GM19193 (cell line): ENCODE data around the gene HELZ.

Experiments used
- POLR2A ChIP-seq: IDR thresholded peaks from 4 replicates; pipeline ENCODE4 v1.6.1; 2011; ENCODE audit not compliant: insufficient read depth, insufficient read length; ENCODE audit errors: extremely low read depth

The HELZ gene

GRCh38 chr17:67035131-67036083 lies 209.6 kb downstream of the HELZ start:
- TF ChIP-seq POLR2A = no peak

DNA sequence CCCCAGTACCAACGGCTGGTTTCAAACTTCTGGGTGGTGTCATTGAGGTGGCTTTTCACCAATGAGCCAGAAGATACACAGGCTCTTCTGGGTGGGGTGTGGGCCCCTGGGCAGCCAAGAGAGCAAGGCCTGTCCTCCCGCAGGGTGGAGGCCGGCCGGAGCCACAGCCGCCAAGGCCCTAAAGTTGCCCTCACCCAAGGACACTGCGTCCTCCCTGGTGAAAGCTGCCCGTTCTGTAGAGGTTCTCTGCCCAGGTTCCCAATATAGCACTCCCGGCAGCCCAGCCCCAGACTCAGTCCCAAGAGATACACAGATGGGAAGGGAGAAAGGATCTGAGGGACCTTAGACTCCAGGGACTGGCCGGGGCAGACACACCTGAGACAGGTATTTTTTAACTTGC lies 211.4 kb downstream of the HELZ start:
- TF ChIP-seq POLR2A = no peak

DNA sequence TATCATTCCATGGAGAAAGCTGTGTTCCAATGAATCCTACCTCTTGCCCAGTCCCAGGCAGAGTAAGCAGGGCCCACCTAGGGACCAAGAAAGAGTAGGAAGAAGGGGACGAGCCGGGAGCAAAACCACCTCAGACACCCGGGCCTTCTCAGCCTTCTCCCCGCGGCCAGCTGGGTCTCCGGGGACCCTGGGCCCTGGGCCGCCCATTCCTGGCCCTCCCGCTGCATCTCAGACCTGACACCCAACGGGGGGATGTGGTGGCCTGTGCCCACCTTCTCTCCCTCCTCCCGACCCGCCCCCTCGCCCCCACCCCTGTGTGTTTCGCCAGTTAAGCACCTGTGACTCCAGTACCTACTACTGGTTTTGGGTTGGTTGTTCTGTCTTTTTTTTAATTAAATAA lies 212.0 kb downstream of the HELZ start:
- no peak for TF ChIP-seq POLR2A

DNA sequence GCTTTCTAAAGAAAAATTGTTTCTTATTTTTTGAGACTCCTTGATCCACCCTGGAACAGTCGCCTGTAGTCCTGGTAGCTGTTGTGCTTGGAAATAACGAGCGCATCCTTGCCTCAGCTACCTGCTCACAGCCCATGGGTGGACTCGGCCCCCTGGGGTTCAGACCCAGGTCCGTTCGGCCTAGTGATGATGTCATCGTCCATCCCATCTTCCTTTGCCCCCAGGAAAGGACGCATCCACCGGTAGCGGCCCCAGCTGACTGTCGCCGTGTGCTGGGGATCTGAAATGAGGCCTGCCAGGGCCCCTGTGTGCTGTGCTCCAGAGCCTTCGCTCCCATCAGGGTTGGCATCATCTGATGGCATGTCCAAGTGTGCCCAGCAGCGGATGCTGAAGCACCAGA lies 212.6 kb downstream of the HELZ start:
- TF ChIP-seq POLR2A = no peak

DNA sequence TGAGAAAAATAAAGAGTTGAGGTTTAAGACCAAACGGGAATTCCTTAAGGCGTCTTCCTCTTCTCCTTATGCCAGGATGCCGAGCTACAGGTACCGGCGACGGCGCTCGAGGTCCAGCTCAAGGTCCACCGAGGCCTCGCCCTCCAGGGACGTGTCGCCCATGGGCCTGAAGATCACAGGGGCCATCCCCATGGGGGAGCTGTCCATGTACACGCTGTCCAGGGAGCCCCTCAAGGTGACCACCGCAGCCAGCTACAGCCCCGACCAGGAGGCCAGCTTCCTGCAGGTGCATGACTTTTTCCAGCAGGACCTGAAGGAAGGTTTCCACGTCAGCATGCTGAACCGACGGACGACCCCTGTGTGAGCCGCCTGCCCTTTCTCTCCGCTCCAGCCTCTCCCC lies 214.4 kb downstream of the HELZ start:
- no peak for TF ChIP-seq POLR2A

DNA sequence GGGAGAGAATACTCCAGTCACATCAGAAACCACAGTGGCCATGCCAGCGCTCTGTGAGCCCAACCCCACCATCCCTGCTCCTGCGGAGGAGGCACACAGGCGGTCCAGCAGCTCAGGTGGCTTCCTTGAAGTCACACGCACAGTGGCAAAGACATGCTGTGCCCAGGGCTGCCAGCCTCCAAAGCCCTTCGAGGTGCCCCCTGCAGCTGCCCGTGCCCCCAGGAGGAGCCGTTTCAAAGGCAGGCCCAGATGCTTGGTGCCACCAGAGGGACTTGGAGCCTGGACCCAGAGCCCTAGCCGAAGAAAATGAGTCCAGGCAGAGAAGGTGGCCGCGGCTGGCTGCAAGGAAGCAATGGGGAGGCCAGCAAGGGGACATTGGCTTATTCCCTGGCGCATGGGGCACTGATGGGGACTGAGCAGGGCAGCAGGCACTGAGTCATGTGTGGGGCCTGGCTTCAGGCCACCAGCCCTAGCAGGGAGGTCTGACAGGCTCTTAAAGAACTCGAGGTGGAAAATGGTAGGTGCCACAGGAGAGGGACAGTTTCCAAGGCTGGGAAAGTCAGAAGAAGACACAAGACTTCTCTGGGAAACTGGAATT lies 217.9 kb downstream of the HELZ start:
- TF ChIP-seq POLR2A = no peak

DNA sequence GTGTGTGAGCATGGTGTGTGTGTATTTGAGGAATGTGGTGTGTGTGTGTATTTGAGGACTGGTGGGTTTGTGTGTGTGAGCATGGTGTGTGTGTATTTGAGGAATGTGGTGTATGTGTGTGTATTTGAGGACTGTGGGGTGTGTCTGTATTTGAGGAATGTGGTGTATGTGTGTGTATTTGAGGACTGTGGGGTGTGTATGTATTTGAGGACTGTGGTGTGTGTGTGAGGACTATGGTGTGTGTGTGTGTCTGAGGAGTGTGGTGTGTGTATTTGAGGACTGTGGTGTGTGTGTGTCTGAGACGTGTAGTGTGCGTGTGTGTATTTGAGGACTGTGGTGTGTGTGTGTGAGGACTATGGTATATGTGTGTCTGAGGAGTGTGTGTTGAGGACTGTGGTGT lies 218.7 kb downstream of the HELZ start:
- no peak for TF ChIP-seq POLR2A

GRCh38 chr17:67025216-67025792 lies 219.7 kb downstream of the HELZ start:
- TF ChIP-seq POLR2A = no peak

- TF ChIP-seq POLR2A = no peak
These were observed 220.3 kb downstream of the HELZ start for GRCh38 chr17:67024736-67025135.

DNA sequence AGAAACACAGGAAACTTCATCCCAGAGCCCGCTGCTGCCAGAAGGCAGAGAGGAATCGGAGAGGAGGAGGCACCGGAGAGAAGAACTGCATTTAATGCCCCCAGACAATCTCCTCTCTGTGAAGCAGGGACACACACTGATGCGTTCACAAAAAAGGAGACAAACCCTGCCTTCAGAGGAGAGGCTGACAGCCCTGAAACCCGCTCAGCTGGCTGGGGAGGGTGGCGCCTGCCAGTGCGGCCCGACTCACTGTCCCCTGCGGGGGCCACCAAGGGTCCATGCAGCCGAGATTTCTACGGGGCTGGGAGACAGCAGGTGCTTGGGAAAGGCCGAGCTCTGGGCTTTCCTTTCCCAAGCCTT lies 222.6 kb downstream of the HELZ start:
- TF ChIP-seq POLR2A = no peak

- TF ChIP-seq POLR2A = no peak
These were observed 223.1 kb downstream of the HELZ start for GRCh38 chr17:67021743-67022450.

DNA sequence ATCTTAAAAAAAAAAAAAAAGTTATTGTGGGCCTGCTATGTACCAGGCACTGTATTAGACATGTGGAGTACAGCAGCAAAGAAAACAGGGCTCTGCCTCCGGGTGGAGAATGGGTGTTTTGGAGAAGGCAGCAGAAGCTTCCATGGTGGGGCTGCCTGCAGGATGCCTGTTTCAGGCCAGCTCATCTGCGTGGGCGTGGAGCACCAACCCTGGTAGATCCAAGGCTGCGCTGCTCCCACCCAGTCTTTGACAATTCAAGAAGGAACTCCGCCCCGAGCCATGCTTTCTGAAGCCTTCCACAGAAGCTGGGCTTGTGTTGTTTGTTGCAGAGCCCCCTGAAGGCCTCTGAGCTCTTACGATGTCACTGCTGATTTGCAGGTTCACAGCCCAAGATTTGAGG lies 223.8 kb downstream of the HELZ start:
- TF ChIP-seq POLR2A = no peak
